Midbrain (tissue), 1 donor: Measurements from ENCODE around the gene FMN2.

Experiments
- DNase-seq: peaks from one replicate; lab custom pipeline; 2025; lab: John Stamatoyannopoulos, UW

Gene FMN2

DNA sequence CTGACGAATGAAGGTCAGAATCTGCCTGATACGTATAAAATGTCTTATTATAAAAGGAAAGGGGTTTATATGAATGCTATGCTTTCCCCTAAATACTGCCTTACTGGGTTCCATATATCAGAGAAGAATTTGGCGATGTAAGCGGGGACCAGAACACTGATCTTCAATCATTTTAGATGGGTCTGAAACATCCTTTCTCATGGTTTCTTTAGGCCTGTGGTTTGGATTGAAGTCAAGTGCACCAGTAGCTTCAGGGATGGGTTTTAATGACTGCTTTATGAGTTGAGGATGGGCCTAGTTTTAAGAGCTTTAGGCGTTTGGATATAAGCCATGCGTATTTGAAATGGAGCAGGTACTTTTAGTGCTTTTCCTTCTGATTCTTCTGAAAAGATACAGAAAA, 6.9 kb downstream of the FMN2 start:
- DNase-seq: no peak

- DNase-seq: no peak
These were observed 7.6 kb downstream of the FMN2 start for GRCh38 chr1:240099329-240099728.

GRCh38 chr1:240099748-240100147, 8.1 kb downstream of the FMN2 start:
- DNase-seq: no peak

DNA sequence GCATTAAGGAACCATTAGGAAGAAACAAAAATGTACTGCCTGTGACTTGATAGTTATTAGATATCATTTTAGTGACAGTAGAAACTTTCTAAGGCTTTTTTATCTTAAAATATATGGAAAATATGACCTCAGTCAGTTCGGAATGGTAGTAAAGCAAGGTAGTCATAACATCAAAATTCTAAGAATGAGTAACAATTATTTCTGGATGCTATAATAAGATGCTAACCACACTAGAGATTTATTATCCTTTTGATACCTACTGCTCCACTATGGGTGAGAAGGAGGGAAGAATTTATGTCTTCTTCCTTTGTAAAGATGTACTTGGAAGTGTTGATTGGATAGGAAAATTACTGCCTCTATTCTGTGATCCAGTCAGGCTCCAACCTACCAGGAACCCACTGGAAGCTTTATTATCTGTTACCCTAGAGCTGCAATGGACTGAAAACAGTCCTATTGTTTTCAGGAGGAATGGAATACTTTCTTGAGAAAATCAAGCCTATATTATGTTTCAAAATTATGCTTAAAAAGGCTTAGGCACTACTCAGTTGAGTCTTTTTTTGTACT, 8.8 kb downstream of the FMN2 start:
- DNase-seq: no peak

DNA sequence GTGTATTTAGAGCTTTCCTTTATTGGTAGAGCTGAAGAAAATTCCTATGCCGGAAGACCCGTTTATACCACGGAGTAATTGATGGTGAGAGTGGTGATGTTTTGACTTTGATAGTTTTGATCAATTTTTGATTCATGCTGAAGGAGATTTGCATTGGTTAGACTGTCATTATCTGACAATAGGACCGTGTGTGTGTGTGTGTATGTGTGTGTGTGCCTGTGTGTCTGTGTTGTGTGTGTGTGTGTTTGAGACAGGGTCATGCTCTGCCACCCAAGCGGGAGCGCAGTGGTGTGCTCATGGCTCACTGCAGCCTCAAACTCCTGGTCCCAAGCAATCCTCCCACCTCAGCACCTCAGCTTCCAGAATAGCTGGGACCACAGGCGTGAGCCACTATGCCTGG, 9.6 kb downstream of the FMN2 start:
- DNase-seq: no peak

DNA sequence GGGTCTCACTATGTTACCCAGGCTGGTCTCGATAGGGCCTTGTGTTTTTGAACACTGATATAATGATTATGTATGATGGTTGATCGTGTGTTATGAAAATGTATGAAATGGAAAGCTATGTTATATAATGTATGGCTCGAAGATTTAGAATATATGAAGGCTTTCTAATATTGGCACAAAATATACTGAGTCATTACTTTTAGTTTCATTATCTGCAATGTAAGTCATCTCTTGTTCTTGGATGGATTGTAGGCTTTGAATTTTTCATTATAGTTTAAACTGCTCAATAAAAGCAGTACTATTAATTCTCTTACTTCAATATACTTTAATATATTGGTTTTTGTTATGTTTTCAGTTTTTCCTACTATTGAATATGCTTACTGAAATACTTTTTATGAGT, 10.1 kb downstream of the FMN2 start:
- DNase-seq: no peak

GRCh38 chr1:240104672-240105071, 13.0 kb downstream of the FMN2 start:
- DNase-seq: no peak

DNA sequence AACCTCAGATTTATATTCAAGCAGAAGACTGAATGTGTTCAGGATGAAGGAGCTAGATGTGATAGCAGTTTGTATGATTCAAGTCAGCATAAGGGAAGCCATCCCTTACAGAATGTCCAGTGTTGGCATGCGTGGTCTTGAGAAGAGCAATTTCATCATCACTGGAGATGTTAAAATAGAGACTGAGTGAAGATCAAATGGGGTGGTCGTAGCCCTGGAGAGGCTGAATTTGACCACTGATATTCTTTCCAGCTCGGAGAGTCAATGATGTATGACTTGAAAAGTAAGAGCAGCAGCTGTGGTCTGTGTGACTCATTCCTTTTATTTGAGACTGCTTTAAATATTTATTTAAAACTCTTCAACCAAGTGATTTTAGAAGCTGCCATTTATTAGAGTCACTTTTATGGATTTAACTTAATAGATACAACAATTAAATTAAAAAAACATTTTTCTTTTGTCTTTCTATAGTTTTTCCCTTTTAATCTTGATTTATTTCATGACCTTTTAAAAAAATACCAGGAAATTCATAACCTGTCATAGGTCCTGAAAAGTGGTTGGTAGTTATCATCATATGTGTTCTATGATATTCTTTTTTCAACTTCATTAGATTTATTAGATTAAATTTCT, 15.5 kb downstream of the FMN2 start:
- no peak for DNase-seq

- no peak for DNase-seq
These were observed 17.4 kb downstream of the FMN2 start for GRCh38 chr1:240109130-240109529.

GRCh38 chr1:240109920-240110636, 18.4 kb downstream of the FMN2 start:
- peak; percentile 71 for DNase-seq

DNA sequence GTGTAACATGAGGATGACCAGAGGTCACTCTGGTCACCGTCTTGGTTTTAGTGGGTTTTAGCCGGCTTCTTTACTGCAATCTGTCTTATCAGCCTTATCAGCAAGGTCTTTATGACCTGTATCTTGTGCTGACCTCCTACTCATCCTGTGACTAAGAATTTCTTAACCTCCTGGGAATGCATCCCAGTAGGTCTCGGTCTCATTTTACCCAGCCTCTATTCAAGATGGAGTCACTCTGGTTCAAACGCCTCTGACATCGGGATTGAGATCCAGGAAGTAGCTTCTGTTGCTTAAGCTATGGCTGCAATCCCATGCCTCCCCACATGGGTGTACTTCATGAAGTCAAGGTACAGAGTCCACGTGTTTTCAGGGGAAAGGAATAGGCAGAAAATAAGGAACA, 19.9 kb downstream of the FMN2 start:
- DNase-seq: no peak

DNA sequence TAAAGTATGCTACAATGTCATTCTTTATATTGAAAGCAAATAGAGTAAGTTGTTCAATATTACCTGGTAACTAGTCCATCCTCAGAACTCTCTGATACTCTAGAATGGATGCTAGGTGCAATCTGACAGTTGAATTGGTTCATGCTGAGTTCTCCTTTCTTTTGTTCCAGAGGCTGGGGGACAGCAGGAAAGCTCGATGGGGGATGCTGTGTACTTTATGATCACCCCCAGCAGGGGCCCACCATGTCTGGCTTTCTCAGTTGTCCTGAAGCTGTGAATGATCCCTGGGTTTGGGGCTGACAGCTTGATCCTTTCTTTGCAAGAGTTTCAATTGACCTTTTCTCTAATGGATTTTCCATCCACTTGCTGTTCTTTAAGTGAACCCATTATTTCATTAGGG, 22.5 kb downstream of the FMN2 start:
- no peak for DNase-seq

DNA sequence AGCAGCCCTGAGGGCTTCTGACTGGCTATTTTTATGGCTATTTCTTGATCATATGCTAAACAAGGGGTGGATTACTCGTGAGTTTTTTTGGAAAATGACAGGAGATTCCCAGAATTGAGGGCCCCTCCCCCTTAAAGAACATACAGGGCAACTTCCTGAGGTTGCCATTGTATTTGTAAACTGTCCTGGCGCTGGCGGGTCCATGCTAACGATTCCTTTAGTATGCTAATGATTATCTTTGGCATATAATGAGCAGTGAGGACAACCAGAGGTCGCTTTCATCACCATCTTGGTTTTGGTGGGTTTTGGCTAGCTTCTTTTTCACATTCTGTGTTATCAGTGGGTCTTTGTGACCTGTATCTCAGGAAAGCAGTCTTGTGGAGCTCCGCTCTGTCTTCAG, 24.1 kb downstream of the FMN2 start:
- DNase-seq: no peak

DNA sequence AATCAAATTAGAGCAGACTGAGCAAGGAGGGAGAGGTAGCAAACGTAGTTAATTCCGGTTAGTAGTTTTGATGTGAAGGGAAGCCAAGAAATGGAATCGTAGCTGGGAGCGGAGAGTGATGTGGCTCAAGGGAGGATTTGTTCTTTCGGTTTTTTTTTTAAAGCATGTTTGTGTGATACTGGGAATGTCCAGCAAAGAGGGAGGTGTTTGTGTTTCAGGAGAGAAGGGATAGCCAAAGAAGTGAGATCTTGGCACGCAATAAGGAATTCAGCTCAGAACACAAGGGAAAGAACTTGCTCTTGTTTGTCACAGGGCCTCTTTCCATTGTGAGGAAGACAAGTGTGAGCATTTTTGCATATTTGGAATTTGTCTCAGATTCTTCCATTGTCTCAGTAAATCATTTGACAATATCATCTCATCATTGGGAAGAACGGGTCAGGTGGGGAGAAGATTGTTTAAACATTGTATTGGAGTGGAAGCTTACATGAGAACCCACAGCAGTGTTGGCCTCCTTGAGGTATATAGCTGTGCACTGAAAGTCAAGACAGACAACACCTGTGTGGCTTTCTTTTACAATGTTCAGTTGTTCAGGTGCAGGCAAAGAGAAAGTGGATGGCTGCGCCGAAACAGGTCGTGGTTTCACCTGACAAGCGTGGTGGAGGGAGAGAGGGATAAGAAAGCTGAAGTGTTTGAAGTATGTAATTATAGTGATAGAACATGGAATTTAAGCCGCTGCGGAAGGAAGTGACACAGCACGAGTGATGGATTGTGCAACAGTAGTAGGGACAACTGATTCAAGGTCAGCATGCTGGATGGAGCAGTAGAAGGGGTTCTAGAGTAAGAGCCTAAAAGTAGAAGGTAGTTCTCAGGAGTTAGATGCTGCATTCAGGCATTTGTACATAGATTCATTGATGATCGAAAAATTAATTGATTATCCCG, 25.4 kb downstream of the FMN2 start:
- no peak for DNase-seq

DNA sequence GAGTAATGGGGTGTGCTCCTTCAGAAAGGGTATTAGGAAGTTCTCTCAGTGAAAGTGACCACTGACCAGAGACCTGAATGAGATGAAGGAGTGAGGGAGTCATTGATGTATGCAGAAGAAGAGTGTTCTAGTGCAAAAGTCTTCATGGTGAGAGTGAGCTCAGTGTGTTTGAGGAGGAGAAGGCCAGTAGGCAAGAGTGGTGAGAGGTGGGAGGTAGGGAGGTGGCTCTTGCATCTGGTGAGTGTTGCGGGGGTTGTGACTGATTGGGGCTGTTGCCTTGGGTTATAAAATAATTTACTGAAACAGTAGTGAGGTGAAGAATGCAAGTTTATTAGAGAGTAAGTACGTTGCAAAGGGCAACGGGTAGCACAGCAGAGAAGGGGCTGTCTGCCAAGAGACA, 26.2 kb downstream of the FMN2 start:
- no peak for DNase-seq

GRCh38 chr1:240122639-240123613, 31.2 kb downstream of the FMN2 start:
- peak; percentile 67 for DNase-seq

DNA sequence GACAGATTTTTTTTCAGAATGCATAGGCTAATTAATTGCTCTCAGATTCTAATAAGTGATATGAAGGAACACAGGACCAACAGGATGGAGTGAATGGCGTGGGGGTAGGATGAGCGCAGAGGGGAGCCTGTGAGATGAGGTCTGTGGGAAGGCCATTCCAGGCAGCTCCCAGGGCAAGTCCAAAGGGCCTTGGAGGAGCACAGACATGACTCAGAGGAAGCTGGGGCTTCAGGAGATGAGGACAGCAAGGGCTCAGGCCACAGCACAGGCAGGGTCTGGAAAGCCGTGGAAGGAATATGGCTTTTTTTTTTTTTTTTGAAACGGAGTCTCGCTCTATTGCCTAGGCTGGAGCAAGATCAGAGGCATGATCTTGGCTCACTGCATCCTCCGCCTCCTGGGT, 35.1 kb downstream of the FMN2 start:
- DNase-seq: no peak

DNA sequence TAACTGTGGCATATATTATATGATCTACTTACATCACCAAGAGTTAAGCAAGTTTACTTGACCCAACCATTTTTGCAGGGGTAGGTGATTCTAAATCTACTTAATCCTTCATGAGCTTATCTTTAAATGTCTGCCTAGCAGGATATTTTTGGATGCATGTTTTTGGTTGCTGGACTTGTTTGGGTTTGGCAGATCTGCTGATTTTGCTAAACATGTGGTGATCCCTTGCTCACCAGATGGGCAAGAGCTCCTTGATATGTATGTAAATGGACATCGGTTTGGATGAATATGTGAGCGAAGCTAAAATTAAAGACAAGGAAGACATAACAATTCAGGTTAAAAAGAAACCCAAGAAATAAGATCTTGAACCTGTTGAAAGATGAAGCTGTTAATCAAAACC, 36.7 kb downstream of the FMN2 start:
- DNase-seq: no peak

- DNase-seq: no peak
These were observed 42.4 kb downstream of the FMN2 start for GRCh38 chr1:240134113-240134512.

DNA sequence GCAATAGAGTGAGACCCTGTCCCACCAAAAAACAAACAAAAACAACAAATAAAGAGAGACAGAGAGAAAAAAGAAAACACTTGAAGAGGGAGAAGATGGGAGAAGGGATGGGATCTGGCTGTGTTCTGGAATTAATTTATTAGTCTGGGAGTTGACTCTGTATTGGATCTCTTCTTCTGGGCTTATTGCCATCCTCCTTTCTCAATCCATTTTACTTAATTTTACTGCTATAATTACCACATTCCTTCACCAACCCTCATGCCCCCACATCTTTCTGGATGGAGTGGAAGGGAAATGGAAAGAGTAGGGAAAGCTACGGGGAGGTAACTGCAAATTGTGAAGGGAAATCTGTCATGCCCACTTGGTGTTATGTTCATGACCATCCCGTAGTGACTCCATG, 42.9 kb downstream of the FMN2 start:
- DNase-seq: no peak

GRCh38 chr1:240136402-240136801, 44.7 kb downstream of the FMN2 start:
- DNase-seq: no peak
